CD8-positive, alpha-beta memory T cell (primary cell): ENCODE data around the gene RPL21. TPM values are rescaled to one million over a fixed set of nuclear protein-coding genes. Genes with fewer than 3 reads are reported as not detected.
A peak's percentile ranks its signal among the peaks of the same experiment; 100 is the strongest.

Experiments used
- CTCF ChIA-PET: fragments of 350-600 bp; sonication (Branson Sonifier 250); formaldehyde crosslinking; loops from one replicate; lab custom pipeline; 2021; ENCODE audit warnings: antibody characterized with exemption; lab: Charles Lee
- POLR2A ChIA-PET: fragments of 350-600 bp; sonication (Branson Sonifier 250); formaldehyde crosslinking; loops from one replicate; lab custom pipeline; 2021; ENCODE audit warnings: antibody characterized with exemption; lab: Charles Lee
- DNase-seq, 5 donors: peaks; one replicate each; pipeline versions ENCODE4 v3.0.0 to v3.0.0-alpha.2; 2020 to 2022; ENCODE audit warnings: mixed read lengths in 1 of 5
- H3K27ac ChIP-seq: one replicate; pipeline ENCODE4 v1.7.0; 2013; ENCODE audit warnings: low read depth, mild to moderate bottlenecking, low read length, moderate library complexity
- H3K27me3 ChIP-seq: 2 replicates; pipeline ENCODE4 v1.7.0; 2013; ENCODE audit warnings: low read length, mild to moderate bottlenecking; ENCODE audit not compliant: insufficient read depth, poor library complexity, severe bottlenecking
- H3K36me3 ChIP-seq: 2 replicates; pipeline ENCODE4 v1.7.0; 2013; ENCODE audit warnings: mild to moderate bottlenecking, low read length, moderate library complexity; ENCODE audit not compliant: insufficient read depth
- H3K4me1 ChIP-seq: 2 replicates; pipeline ENCODE4 v1.7.0; 2013; ENCODE audit warnings: mild to moderate bottlenecking, low read length, moderate library complexity; ENCODE audit not compliant: insufficient read depth
- H3K4me3 ChIP-seq: 2 replicates; pipeline ENCODE4 v1.7.0; 2013; ENCODE audit warnings: mild to moderate bottlenecking, low read length
- H3K9me3 ChIP-seq: 2 replicates; pipeline ENCODE4 v1.7.0; 2013; ENCODE audit warnings: mild to moderate bottlenecking, low read length
- H3K27ac Mint-ChIP-seq, 8 donors: one replicate each; pipeline ENCODE4 v1.8.0; 2020 to 2021; ENCODE audit warnings: mixed read lengths in 8 of 8, mild to moderate bottlenecking in 6 of 8, inconsistent platforms in 3 of 8, moderate library complexity in 3 of 8
- H3K27me3 Mint-ChIP-seq, 2 donors: one replicate each; pipeline ENCODE4 v1.8.0; 2020 to 2021; ENCODE audit warnings: mixed read lengths in 2 of 2, mild to moderate bottlenecking in 1 of 2, moderate library complexity in 1 of 2
- H3K36me3 Mint-ChIP-seq, 3 donors: one replicate each; pipeline ENCODE4 v1.8.0; 2020 to 2021; ENCODE audit warnings: mixed read lengths in 3 of 3, inconsistent platforms in 1 of 3, mild to moderate bottlenecking in 1 of 3
- H3K4me1 Mint-ChIP-seq, 3 donors: one replicate each; pipeline ENCODE4 v1.8.0; 2020 to 2021; ENCODE audit warnings: mixed read lengths in 3 of 3, inconsistent platforms in 1 of 3, mild to moderate bottlenecking in 1 of 3
- H3K4me3 Mint-ChIP-seq, 7 donors: one replicate each; pipeline ENCODE4 v1.8.0; 2020 to 2021; ENCODE audit warnings: mixed read lengths in 7 of 7, mild to moderate bottlenecking in 6 of 7, moderate library complexity in 4 of 7, inconsistent platforms in 2 of 7
- H3K9me3 Mint-ChIP-seq, 5 donors: one replicate each; pipeline ENCODE4 v1.8.0; 2020 to 2022; ENCODE audit warnings: mixed read lengths in 5 of 5, mild to moderate bottlenecking in 3 of 5, moderate library complexity in 2 of 5, inconsistent platforms in 1 of 5
- polyA plus RNA-seq: library from polyadenylated mRNA; unstranded; fragments of 300-500 nt; fragmentation: Illumina TruSeq; gene quantifications from one replicate; pipeline ENCODE4 v1.2.3, GENCODE V29; 2021
- total RNA-seq, 2 experiments: library from RNA; stranded (reverse); gene quantifications; one replicate each; pipeline ENCODE4 v1.2.3, GENCODE V29; 2021

RPL21 gene
- total and polyA plus RNA-seq, 3 experiments from 2014 or later: 1,206 to 6,715 (median 1,216) TPM

GRCh38 chr13:27267596-27267995 lies 16.2 kb downstream of the RPL21 start:
- no peaks in the 10 kb centered on the region for H3K9me3 ChIP-seq
- H3K4me1 ChIP-seq: peaks cover 6% of the 10 kb centered on the region
- no peaks in the 10 kb centered on the region for H3K36me3 ChIP-seq
- peaks cover 21 to 31% (median 28%) of the 10 kb centered on the region in 3 donors for H3K4me1 Mint-ChIP-seq
- peaks cover 0 to 4% (median 0%) of the 10 kb centered on the region in 3 donors for H3K36me3 Mint-ChIP-seq
- no peak overlapping the region for H3K4me3 ChIP-seq
- ChIA-PET POLR2A (no interaction called here), CTCF (interaction anchor here (1.2 kb wide), 1 partner anchor 10 kb away, joined by 5 read pairs; no protein-coding TSS in a partner anchor)
- H3K27ac Mint-ChIP-seq: peak overlapping the region in 1 of 8 donors; percentile 61
- peaks cover 4% of the 10 kb centered on the region for H3K27me3 ChIP-seq
- H3K27ac ChIP-seq: no peak overlapping the region
- no peaks in the 10 kb centered on the region for H3K9me3 Mint-ChIP-seq
- no peak for DNase-seq
- peaks cover 0 to 5% of the 10 kb centered on the region in 2 donors for H3K27me3 Mint-ChIP-seq
- peak overlapping the region in 2 of 7 donors; percentile 6 to 29 for H3K4me3 Mint-ChIP-seq

GRCh38 chr13:27269114-27269665 lies 17.8 kb downstream of the RPL21 start:
- Histone ChIP-seq H3K4me1 (peaks cover 6% of the 10 kb centered on the region), H3K27me3 (peaks cover 4% of the 10 kb centered on the region), H3K4me3 (no peak overlapping the region), H3K9me3 (no peaks in the 10 kb centered on the region), H3K27ac (no peak overlapping the region), H3K36me3 (no peaks in the 10 kb centered on the region)
- H3K36me3 Mint-ChIP-seq: peaks cover 0 to 1% (median 0%) of the 10 kb centered on the region in 3 donors
- H3K4me1 Mint-ChIP-seq: peaks cover 14 to 18% (median 17%) of the 10 kb centered on the region in 3 donors
- H3K27ac Mint-ChIP-seq: peak overlapping the region in 1 of 8 donors; percentile 84
- H3K27me3 Mint-ChIP-seq: peaks cover 2 to 17% of the 10 kb centered on the region in 2 donors
- DNase-seq: no peak
- ChIA-PET POLR2A (no interaction called here), CTCF (interaction anchor here (1.0 to 1.6 kb wide), 2 partner anchors 10 to 73 kb away, joined by 3 to 8 read pairs; no protein-coding TSS in a partner anchor)
- H3K4me3 Mint-ChIP-seq: peak overlapping the region in 5 of 7 donors; percentile 27 to 95 (median 31)
- H3K9me3 Mint-ChIP-seq: no peaks in the 10 kb centered on the region

- peaks cover 4% of the 10 kb centered on the region for H3K27me3 ChIP-seq
- H3K4me1 Mint-ChIP-seq: peaks cover 8 to 14% (median 13%) of the 10 kb centered on the region in 3 donors
- ChIA-PET POLR2A (interaction anchor here (0.7 to 0.9 kb wide), 2 partner anchors 20 to 100 kb away, joined by 3 to 5 read pairs; partner anchors contain the start of gene RPL21), CTCF (interaction anchor here (0.6 to 1.6 kb wide), 22 partner anchors 9 to 294 kb away, joined by 3 to 15 read pairs (median 4); no protein-coding TSS in a partner anchor)
- peak within 1 kb of the TSS; percentile 87 to 95 (median 90) for H3K4me3 Mint-ChIP-seq
- peaks cover 6% of the 10 kb centered on the region for H3K4me1 ChIP-seq
- no peaks in the 10 kb centered on the region for H3K36me3 ChIP-seq
- H3K27me3 Mint-ChIP-seq: peaks cover 4 to 30% of the 10 kb centered on the region in 2 donors
- peak within 1 kb of the TSS; percentile 74 for H3K4me3 ChIP-seq
- peak within 1 kb of the TSS in 6 of 8 donors; percentile 38 to 85 (median 80) for H3K27ac Mint-ChIP-seq
- H3K9me3 Mint-ChIP-seq: peaks cover 0 to 2% (median 0%) of the 10 kb centered on the region in 5 donors
- no peaks in the 10 kb centered on the region for H3K9me3 ChIP-seq
- peak within 1 kb of the TSS; percentile 8 for H3K27ac ChIP-seq
- peak; percentile 64 to 79 (median 67) for DNase-seq
- H3K36me3 Mint-ChIP-seq: peaks cover 0 to 1% (median 0%) of the 10 kb centered on the region in 3 donors
Measured at GRCh38 chr13:27270594-27271520, 19.5 kb downstream of the RPL21 start, which contains the start of gene RASL11A. Gene RASL11A, plus strand, starts transcription at chr13:27270830. Its CDS starts 115 bp downstream, at chr13:27270945.

- CTCF ChIA-PET: interaction anchor here (1.1 to 1.6 kb wide), 4 partner anchors 13 to 25 kb away, joined by 3 to 15 read pairs (median 6); no protein-coding TSS in a partner anchor
- Histone ChIP-seq H3K9me3 (no peaks in the 10 kb centered on the region), H3K27me3 (peaks cover 4% of the 10 kb centered on the region), H3K27ac (no peak overlapping the region), H3K4me1 (peaks cover 6% of the 10 kb centered on the region), H3K36me3 (no peaks in the 10 kb centered on the region), H3K4me3 (peak overlapping the region; percentile 74)
- Mint-ChIP-seq H3K4me1 (peaks cover 8 to 14% (median 13%) of the 10 kb centered on the region in 3 donors), H3K27me3 (peaks cover 6 to 38% of the 10 kb centered on the region in 2 donors), H3K9me3 (peaks cover 0 to 2% (median 0%) of the 10 kb centered on the region in 5 donors), H3K27ac (peak overlapping the region in 6 of 8 donors; percentile 47 to 83 (median 80)), H3K4me3 (peak overlapping the region; percentile 87 to 95 (median 89)), H3K36me3 (peaks cover 0 to 1% (median 0%) of the 10 kb centered on the region in 3 donors)
- POLR2A ChIA-PET: no interaction called here
- no peak for DNase-seq
Measured at GRCh38 chr13:27271570-27272096, 20.3 kb downstream of the RPL21 start.

- Mint-ChIP-seq H3K27me3 (peaks cover 16 to 48% of the 10 kb centered on the region in 2 donors), H3K4me3 (peak overlapping the region in 2 of 7 donors; percentile 19 to 85), H3K27ac (no peak overlapping the region), H3K9me3 (peaks cover 0 to 2% (median 0%) of the 10 kb centered on the region in 5 donors), H3K4me1 (peaks cover 8 to 14% (median 13%) of the 10 kb centered on the region in 3 donors), H3K36me3 (peaks cover 0 to 1% (median 0%) of the 10 kb centered on the region in 3 donors)
- Histone ChIP-seq H3K27ac (no peak overlapping the region), H3K27me3 (peaks cover 4% of the 10 kb centered on the region), H3K36me3 (no peaks in the 10 kb centered on the region), H3K4me3 (no peak overlapping the region), H3K4me1 (peaks cover 6% of the 10 kb centered on the region), H3K9me3 (no peaks in the 10 kb centered on the region)
- ChIA-PET CTCF (interaction anchor here (2.1 kb wide), 1 partner anchor 66 kb away, joined by 5 read pairs; no protein-coding TSS in a partner anchor), POLR2A (interaction anchor here (0.6 kb wide), 1 partner anchor 109 kb away, joined by 3 read pairs; no protein-coding TSS in a partner anchor)
- DNase-seq: no peak
Measured at GRCh38 chr13:27273658-27274425, 22.5 kb downstream of the RPL21 start.

- Histone ChIP-seq H3K4me1 (peaks cover 6% of the 10 kb centered on the region), H3K36me3 (no peaks in the 10 kb centered on the region), H3K27ac (no peak overlapping the region), H3K9me3 (no peaks in the 10 kb centered on the region), H3K4me3 (no peak overlapping the region), H3K27me3 (peaks cover 4% of the 10 kb centered on the region)
- no peak for DNase-seq
- peaks cover 16 to 55% of the 10 kb centered on the region in 2 donors for H3K27me3 Mint-ChIP-seq
- ChIA-PET CTCF (interaction anchor here (1.2 to 2.1 kb wide), 3 partner anchors 65 to 200 kb away, joined by 3 to 5 read pairs (median 3); no protein-coding TSS in a partner anchor), POLR2A (no interaction called here)
- no peak overlapping the region for H3K27ac Mint-ChIP-seq
- H3K4me1 Mint-ChIP-seq: peaks cover 8 to 14% (median 13%) of the 10 kb centered on the region in 3 donors
- H3K4me3 Mint-ChIP-seq: peak overlapping the region in 1 of 7 donors; percentile 85
- peaks cover 0 to 2% (median 0%) of the 10 kb centered on the region in 5 donors for H3K9me3 Mint-ChIP-seq
- H3K36me3 Mint-ChIP-seq: peaks cover 0 to 1% (median 0%) of the 10 kb centered on the region in 3 donors
Measured at GRCh38 chr13:27274631-27275030, 23.3 kb downstream of the RPL21 start.
